ENCODE measurements around the gene CD226.

DNA sequence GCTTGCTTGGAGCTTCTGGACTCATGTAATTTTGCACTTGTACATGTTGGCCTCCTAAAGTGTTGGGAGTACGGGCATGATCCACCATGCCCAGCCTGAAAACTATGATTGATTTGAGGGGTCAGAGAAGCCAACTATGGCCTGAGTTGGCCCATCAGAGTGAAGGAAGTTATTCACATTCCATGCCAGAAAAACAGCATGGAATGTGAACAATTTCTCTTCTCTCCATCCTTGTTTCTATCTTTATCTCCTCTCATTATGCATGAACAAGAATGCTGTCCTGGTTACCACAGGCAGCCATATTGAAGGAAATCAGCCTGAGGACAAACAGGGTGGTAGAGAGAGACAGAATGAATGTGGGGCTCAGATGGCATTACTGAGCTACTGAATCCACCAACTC, 3.5 kb upstream of the CD226 start:
- TF ChIP-seq, protein P1, sequence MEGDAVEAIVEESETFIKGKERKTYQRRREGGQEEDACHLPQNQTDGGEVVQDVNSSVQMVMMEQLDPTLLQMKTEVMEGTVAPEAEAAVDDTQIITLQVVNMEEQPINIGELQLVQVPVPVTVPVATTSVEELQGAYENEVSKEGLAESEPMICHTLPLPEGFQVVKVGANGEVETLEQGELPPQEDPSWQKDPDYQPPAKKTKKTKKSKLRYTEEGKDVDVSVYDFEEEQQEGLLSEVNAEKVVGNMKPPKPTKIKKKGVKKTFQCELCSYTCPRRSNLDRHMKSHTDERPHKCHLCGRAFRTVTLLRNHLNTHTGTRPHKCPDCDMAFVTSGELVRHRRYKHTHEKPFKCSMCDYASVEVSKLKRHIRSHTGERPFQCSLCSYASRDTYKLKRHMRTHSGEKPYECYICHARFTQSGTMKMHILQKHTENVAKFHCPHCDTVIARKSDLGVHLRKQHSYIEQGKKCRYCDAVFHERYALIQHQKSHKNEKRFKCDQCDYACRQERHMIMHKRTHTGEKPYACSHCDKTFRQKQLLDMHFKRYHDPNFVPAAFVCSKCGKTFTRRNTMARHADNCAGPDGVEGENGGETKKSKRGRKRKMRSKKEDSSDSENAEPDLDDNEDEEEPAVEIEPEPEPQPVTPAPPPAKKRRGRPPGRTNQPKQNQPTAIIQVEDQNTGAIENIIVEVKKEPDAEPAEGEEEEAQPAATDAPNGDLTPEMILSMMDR (IDR thresholded peaks at IDR 0.05) = no peak
- no peak for TF ChIP-seq POLR2A (IDR thresholded peaks at IDR 0.05)
